Upper lobe of left lung (tissue), 6 donors: ENCODE results near the gene GPC1. TPM values are rescaled to one million over a fixed set of nuclear protein-coding genes. Genes with fewer than 3 reads are reported as not detected.

Experiments
- ATAC-seq, 2 donors: fragments of 200-7000 bp; cut with Tn5 transposase; one replicate each; pipeline ENCODE4 v1.9.1; 2022; ENCODE audit warnings: mild to moderate bottlenecking in 2 of 2, moderate library complexity in 2 of 2; ENCODE audit not compliant: low FRiP score in 2 of 2
- DNase-seq, 2 donors: peaks; one replicate each; pipeline ENCODE4 v3.0.0-alpha.2; 2019 to 2020
- H3K27ac ChIP-seq, 4 donors: fragments of 200-600 bp; sonication (generic); one replicate each; pipeline ENCODE4 v1.5.1; 2016 to 2019
- H3K27me3 ChIP-seq, 4 donors: fragments of 200-600 bp; sonication (generic); one replicate each; pipeline ENCODE4 v1.5.1; 2017 to 2019
- H3K36me3 ChIP-seq, 4 donors: fragments of 200-600 bp; sonication (generic); one replicate each; pipeline ENCODE4 v1.5.1; 2016 to 2019
- H3K4me1 ChIP-seq, 4 donors: fragments of 200-600 bp; sonication (generic); one replicate each; pipeline ENCODE4 v1.5.1; 2018 to 2019
- H3K4me3 ChIP-seq, 4 donors: fragments of 200-600 bp; sonication (generic); one replicate each; pipeline ENCODE4 v1.5.1; 2017 to 2019; ENCODE audit warnings: mild to moderate bottlenecking in 2 of 4, moderate library complexity in 1 of 4
- H3K9me3 ChIP-seq, 4 donors: fragments of 200-600 bp; sonication (generic); one replicate each; pipeline ENCODE4 v1.5.1; 2018 to 2019
- CTCF ChIP-seq, 6 experiments: fragments of 450-650 bp in 4 of 6; fragments of 200-600 bp in 2 of 6; sonication (generic) in 2 of 6; IDR thresholded peaks; one replicate each; pipeline ENCODE4 v1.5.1; 2016 to 2019; ENCODE audit warnings: antibody characterized with exemption in 6 of 6
- EP300 ChIP-seq, 4 donors: sonication (generic); formaldehyde crosslinking; IDR thresholded peaks; one replicate each; pipeline ENCODE4 v1.5.1; 2017; ENCODE audit warnings: antibody characterized with exemption in 4 of 4, control low read depth in 2 of 4
- POLR2A ChIP-seq, 4 donors: fragments of 450-650 bp; IDR thresholded peaks; one replicate each; pipeline ENCODE4 v1.5.1; 2016 to 2017; ENCODE audit warnings: antibody characterized with exemption in 4 of 4, mild to moderate bottlenecking in 2 of 4
- POLR2AphosphoS5 ChIP-seq, 2 donors: sonication (generic); formaldehyde crosslinking; IDR thresholded peaks; one replicate each; pipeline ENCODE4 v1.5.1; 2017; ENCODE audit warnings: antibody characterized with exemption in 2 of 2
- WGBS, 2 donors: methylation state at CpG; one replicate each; pipeline ENCODE4 v1.1.5; 2017 to 2018; 5-methylcytosine and 5-hydroxymethylcytosine counted together
- total RNA-seq, 6 donors: library from RNA; depleted of rRNA in 4 of 6; stranded (reverse); fragments of >200 nt in 4 of 6; gene quantifications; one replicate each; pipeline versions ENCODE4 v1.1.0 to v1.2.1, GENCODE V29; 2016 to 2021
- donor health status: DM: no; HTN: no; CAD: no; lungs with moderate emphysema.
- donor health status: DM: no; HTN: yes; CAD: no; lungs with severe emphysema.

GPC1 gene
- total RNA-seq, 6 donors from 2014 or later: 16.8 to 45.5 (median 33.2) TPM

- Histone ChIP-seq H3K4me3 (no peak overlapping the region), H3K27me3 (no peaks in the 10 kb centered on the region), H3K4me1 (no peaks in the 10 kb centered on the region), H3K9me3 (no peaks in the 10 kb centered on the region), H3K27ac (no peak overlapping the region), H3K36me3 (peaks cover 0 to 25% (median 10%) of the 10 kb centered on the region in 4 donors)
- ATAC-seq: no peak
- TF ChIP-seq EP300 (IDR thresholded peaks at IDR 0.05) (no peak), POLR2AphosphoS5 (IDR thresholded peaks at IDR 0.05) (no peak), CTCF (IDR thresholded peaks at IDR 0.05) (no peak), POLR2A (IDR thresholded peaks at IDR 0.05) (no peak)
- WGBS, 2 donors: 91% methylated on average over 17 of the region's 22 CpGs; no CpG with 5 or more reads in 1 of the 2 donors
- peak; percentile 19 to 76 for DNase-seq
These were observed 27.9 kb downstream of the GPC1 start for GRCh38 chr2:240463274-240463865.

- TF ChIP-seq POLR2A (IDR thresholded peaks at IDR 0.05) (no peak), POLR2AphosphoS5 (IDR thresholded peaks at IDR 0.05) (no peak), CTCF (IDR thresholded peaks at IDR 0.05) (no peak), EP300 (IDR thresholded peaks at IDR 0.05) (no peak)
- Histone ChIP-seq H3K27me3 (no peaks in the 10 kb centered on the region), H3K4me1 (no peaks in the 10 kb centered on the region), H3K9me3 (no peaks in the 10 kb centered on the region), H3K36me3 (peaks cover 0 to 25% (median 10%) of the 10 kb centered on the region in 4 donors), H3K4me3 (no peak overlapping the region), H3K27ac (no peak overlapping the region)
- DNase-seq (no peak), ATAC-seq (no peak)
- WGBS, 2 donors: 92 to 94% methylated on average over 10 to 21 of the region's 21 CpGs
These were observed 28.5 kb downstream of the GPC1 start for GRCh38 chr2:240463866-240464481.

- DNase-seq: peak in 1 of 2 donors; percentile 76
- H3K9me3 ChIP-seq: no peaks in the 10 kb centered on the region
- H3K36me3 ChIP-seq: peaks cover 0 to 25% (median 10%) of the 10 kb centered on the region in 4 donors
- no peaks in the 10 kb centered on the region for H3K27me3 ChIP-seq
- no peak for ATAC-seq
- TF ChIP-seq CTCF (IDR thresholded peaks at IDR 0.05) (no peak), EP300 (IDR thresholded peaks at IDR 0.05) (no peak), POLR2AphosphoS5 (IDR thresholded peaks at IDR 0.05) (no peak), POLR2A (IDR thresholded peaks at IDR 0.05) (no peak)
- H3K4me1 ChIP-seq: no peaks in the 10 kb centered on the region
- H3K4me3 ChIP-seq: no peak overlapping the region
- 92 to 94% methylated on average over 23 to 43 of the region's 43 CpGs for WGBS, 2 donors
- H3K27ac ChIP-seq: no peak overlapping the region
These were observed 29.2 kb downstream of the GPC1 start for GRCh38 chr2:240464514-240465241.

GRCh38 chr2:240465268-240465764 is 29.9 kb downstream of the GPC1 start:
- peaks cover 0 to 25% (median 10%) of the 10 kb centered on the region in 4 donors for H3K36me3 ChIP-seq
- TF ChIP-seq POLR2AphosphoS5 (IDR thresholded peaks at IDR 0.05) (no peak), CTCF (IDR thresholded peaks at IDR 0.05) (no peak), EP300 (IDR thresholded peaks at IDR 0.05) (no peak), POLR2A (IDR thresholded peaks at IDR 0.05) (no peak)
- DNase-seq: peak; percentile 15 to 82
- no peak overlapping the region for H3K4me3 ChIP-seq
- H3K27me3 ChIP-seq: no peaks in the 10 kb centered on the region
- no peak for ATAC-seq
- no peak overlapping the region for H3K27ac ChIP-seq
- H3K4me1 ChIP-seq: no peaks in the 10 kb centered on the region
- no peaks in the 10 kb centered on the region for H3K9me3 ChIP-seq
- WGBS, 2 donors: 87 to 96% methylated on average over 3 to 22 of the region's 22 CpGs
